ENCODE results near the gene RPL3.

- TF ChIP-seq POLR2A (IDR thresholded peaks at IDR 0.05; ENCODE audit: low read depth, low read length) (no peak), TAF1 (IDR thresholded peaks at IDR 0.05; ENCODE audit: borderline replicate concordance, low read depth, low read length) (no peak)
These were observed 35.7 kb upstream of the RPL3 start for GRCh38 chr22:39355080-39355479.

Data from GM12892 (cell line).